ENCODE measurements around the gene SMIM5. TPM values are rescaled to one million over a fixed set of nuclear protein-coding genes. Genes with fewer than 3 reads are reported as not detected.

Gene SMIM5
- total and polyA plus RNA-seq, 9 of the 15 experiments (the other 6 are each of a cell fraction or from before 2014, with no cell fraction given), result 0.08 TPM; not detected in 8

GRCh38 chr17:75601057-75601987 lies 31.9 kb upstream of the SMIM5 start (continued):
- TF ChIP-seq ATF7 (IDR thresholded peaks at IDR 0.05) (0 out of 2 replicates have a peak, but pooled peaks have one; percentile 40), NEUROD1 (IDR thresholded peaks at IDR 0.05; ENCODE audit: borderline replicate concordance, low read depth, low read length, partially characterized antibody) (peak; percentile 36), ADNP (tag; IDR thresholded peaks at IDR 0.05) (peak; percentile 84), FOXK2 (conservative IDR thresholded peaks at IDR 0.05 in 1 of 2, IDR thresholded peaks at IDR 0.05 in 1 of 2; ENCODE audit: low read depth in 2 of 2) (0 out of 4 replicates have a peak, but pooled peaks of 1 of the 2 experiments have one; percentile 40), RFX5 (IDR thresholded peaks at IDR 0.05; ENCODE audit: low read depth, low read length) (no peak), ARID2 (IDR thresholded peaks at IDR 0.05) (0 out of 2 replicates have a peak, but pooled peaks have one; percentile 30), ZNF324 (CRISPR knock-in tag; IDR thresholded peaks at IDR 0.05) (no peak), RB1 (IDR thresholded peaks at IDR 0.05; ENCODE audit: low read depth) (peak; percentile 50; the same call in 1 of the 2 replicates), MAX (CRISPR knock-in tag; IDR thresholded peaks at IDR 0.05) (peak; percentile 67), YY1 (IDR thresholded peaks at IDR 0.05; ENCODE audit: borderline replicate concordance in 1 of 3, control insufficient read depth in 1 of 3, extremely low read depth in 1 of 3, insufficient read depth in 3 of 3, insufficient read length in 1 of 3, insufficient replicate concordance in 2 of 3, low read depth in 1 of 3, low read length in 2 of 3) (peak in 2 of 3 experiments; percentile 58 to 65), CREB1 (IDR thresholded peaks at IDR 0.05) (no peak), CREB1 (CRISPR knock-in tag; IDR thresholded peaks at IDR 0.05) (peak; percentile 54; the same call in 1 of the 2 replicates), SMARCA4 (IDR thresholded peaks at IDR 0.05) (peak; percentile 28; the same call in 1 of the 2 replicates), RCOR1 (IDR thresholded peaks at IDR 0.05; ENCODE audit: borderline replicate concordance in 1 of 2, low read depth in 2 of 2, low read length in 2 of 2) (peak in 1 of 2 experiments; percentile 48; a peak in 1 of 4 replicates), BCOR (IDR thresholded peaks at IDR 0.05) (peak; percentile 77), SMARCC2 (IDR thresholded peaks at IDR 0.05; ENCODE audit: low read depth) (0 out of 2 replicates have a peak, but pooled peaks have one; percentile 41), SOX6 (IDR thresholded peaks at IDR 0.05) (peak; percentile 44; the same call in 1 of the 2 replicates), KLF16 (IDR thresholded peaks at IDR 0.05) (0 out of 2 replicates have a peak, but pooled peaks have one; percentile 41), CCAR2 (IDR thresholded peaks at IDR 0.05; ENCODE audit: low read depth, low read length) (no peak), CEBPG (CRISPR knock-in tag; IDR thresholded peaks at IDR 0.05) (no peak), CEBPG (tag; conservative IDR thresholded peaks at IDR 0.05 in 1 of 2, IDR thresholded peaks at IDR 0.05 in 1 of 2) (no peak), DPF2 (IDR thresholded peaks at IDR 0.05) (peak; percentile 61), ATF3 (IDR thresholded peaks at IDR 0.05) (peak; percentile 66), ATF3 (CRISPR knock-in tag; conservative IDR thresholded peaks at IDR 0.05) (no peak), GTF3C2 (IDR thresholded peaks at IDR 0.05; ENCODE audit: borderline replicate concordance, extremely low read depth, insufficient read length) (peak; percentile 11)
